ENCODE results near the gene ACAP3. TPM values are rescaled to one million over a fixed set of nuclear protein-coding genes. Genes with fewer than 3 reads are reported as not detected.

Gene ACAP3
- total RNA-seq, 1 experiment from 2014 or later, result 42.2 TPM

- ChIA-PET POLR2A (no interaction called here), CTCF (interaction anchor here (0.8 to 1.4 kb wide), 8 partner anchors 9 to 159 kb away, joined by 3 to 5 read pairs (median 3); partner anchors contain the start of gene CCNL2)
- H3K9me3 Mint-ChIP-seq, result peaks cover 8% of the 10 kb centered on the region
- H3K27ac Mint-ChIP-seq, result no peak overlapping the region
- peaks cover 7% of the 10 kb centered on the region for H3K4me1 Mint-ChIP-seq
- peaks cover 14% of the 10 kb centered on the region for H3K36me3 Mint-ChIP-seq
- ATAC-seq (peak; percentile 8), DNase-seq (ENCODE audit: low spot score) (peak; percentile 52)
- H3K4me3 Mint-ChIP-seq, result no peak overlapping the region
- H3K27me3 Mint-ChIP-seq (ENCODE audit: low read depth), result no peaks in the 10 kb centered on the region
- TF ChIP-seq SMAD3 (CRISPR knock-in tag; IDR thresholded peaks at IDR 0.05; ENCODE audit: borderline replicate concordance) (no peak), NFYB (CRISPR knock-in tag; conservative IDR thresholded peaks at IDR 0.05; ENCODE audit: low read depth) (no peak), CTCF (IDR thresholded peaks at IDR 0.05) (peak; percentile 35; the same call in 1 of the 2 replicates)
Measured at GRCh38 chr1:1344655-1345361, 37.1 kb upstream of the ACAP3 start.

GRCh38 chr1:1343811-1344421, 36.2 kb upstream of the ACAP3 start:
- Mint-ChIP-seq H3K27ac (no peak overlapping the region), H3K36me3 (peaks cover 16% of the 10 kb centered on the region), H3K27me3 (ENCODE audit: low read depth) (no peaks in the 10 kb centered on the region), H3K4me3 (no peak overlapping the region), H3K4me1 (peaks cover 7% of the 10 kb centered on the region), H3K9me3 (peaks cover 8% of the 10 kb centered on the region)
- ATAC-seq (no peak), DNase-seq (ENCODE audit: low spot score) (no peak)
- ChIA-PET CTCF (interaction anchor here (1.0 to 1.2 kb wide), 3 partner anchors 28 to 55 kb away, joined by 3 to 5 read pairs (median 3); partner anchors contain the start of gene CCNL2), POLR2A (no interaction called here)
- TF ChIP-seq ELF4 (CRISPR knock-in tag; IDR thresholded peaks at IDR 0.05; ENCODE audit: low read depth), result no peak

GRCh38 chr1:1342584-1343115, 34.9 kb upstream of the ACAP3 start:
- DNase-seq (ENCODE audit: low spot score) (no peak), ATAC-seq (no peak)
- CTCF ChIA-PET, result no interaction called here
- peaks cover 6% of the 10 kb centered on the region for H3K4me1 Mint-ChIP-seq
- peaks cover 8% of the 10 kb centered on the region for H3K9me3 Mint-ChIP-seq
- no peaks in the 10 kb centered on the region for H3K27me3 Mint-ChIP-seq (ENCODE audit: low read depth)
- TF ChIP-seq STAT6 (CRISPR knock-in tag; conservative IDR thresholded peaks at IDR 0.05; ENCODE audit: low read depth), result no peak
- no peak for TF ChIP-seq NFE2L1 (CRISPR knock-in tag; IDR thresholded peaks at IDR 0.05)
- TF ChIP-seq ATF6 (CRISPR knock-in tag; IDR thresholded peaks at IDR 0.05), result no peak
- no peak for TF ChIP-seq E2F5 (CRISPR knock-in tag; IDR thresholded peaks at IDR 0.05)
- no peak for TF ChIP-seq TCF7 (CRISPR knock-in tag; IDR thresholded peaks at IDR 0.05; ENCODE audit: low read depth)
- TF ChIP-seq ZNF425 (CRISPR knock-in tag; conservative IDR thresholded peaks at IDR 0.05), result no peak
- POLR2A ChIA-PET, result interaction anchor here (1.0 kb wide), 1 partner anchor 11 kb away, joined by 3 read pairs; no protein-coding TSS in a partner anchor
- no peak overlapping the region for H3K27ac Mint-ChIP-seq
- peaks cover 17% of the 10 kb centered on the region for H3K36me3 Mint-ChIP-seq
- no peak overlapping the region for H3K4me3 Mint-ChIP-seq

Measured in WTC11 (cell line).